HL-60/S4 (cell line): ENCODE results near the gene KSR1.

ENCODE experiments used
- in situ Hi-C: fragments of 300-500 bp; cut with MboI; formaldehyde crosslinking; loops from 2 replicates; pipeline ENCODE4 v1.14.3; 2022; ENCODE audit warnings: low sequenced_read_pairs

Gene KSR1

DNA sequence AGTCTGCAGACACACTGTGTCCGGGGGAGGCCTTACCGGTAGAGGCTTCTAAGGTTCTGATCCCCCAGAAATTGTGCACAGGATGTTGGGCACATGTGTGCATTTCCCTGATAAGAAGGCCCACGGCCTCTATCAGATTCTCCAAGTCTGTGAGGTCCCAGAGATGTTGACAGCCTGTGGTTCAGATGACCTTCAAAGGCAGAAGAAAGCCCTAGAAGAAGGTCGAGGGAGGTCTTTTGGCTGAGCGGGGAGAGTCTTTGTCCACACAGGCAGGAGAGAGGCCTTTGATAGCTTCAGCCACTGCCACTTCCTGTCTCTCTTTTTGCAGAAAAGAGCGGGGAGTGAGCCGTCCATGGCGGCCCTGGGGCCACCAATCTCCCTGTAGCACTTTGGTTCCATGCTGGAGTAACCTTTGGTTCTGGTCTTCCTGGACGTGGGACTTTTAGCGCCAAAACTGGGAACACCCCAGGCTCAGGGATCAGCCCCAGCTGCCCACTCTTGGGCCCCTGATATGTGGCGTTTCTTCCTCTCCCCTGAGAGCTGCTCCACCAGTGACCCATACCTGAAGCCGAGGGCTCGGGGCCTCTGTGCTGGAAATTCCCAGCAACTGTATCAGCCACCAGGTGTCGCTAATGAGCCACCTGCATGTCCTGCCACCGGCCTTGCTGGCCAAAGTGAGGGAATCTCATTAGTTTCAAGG, 146.6 kb downstream of the KSR1 start:
- in situ Hi-C loops, result loop anchor here (10.0 kb wide), 2 partner anchors 142 to 368 kb away; no protein-coding TSS in a partner anchor

GRCh38 chr17:27603421-27603770, 147.1 kb downstream of the KSR1 start:
- in situ Hi-C loops, result loop anchor here (10.0 kb wide), 2 partner anchors 141 to 369 kb away; no protein-coding TSS in a partner anchor

GRCh38 chr17:27603880-27604794, 147.9 kb downstream of the KSR1 start:
- in situ Hi-C loops, result loop anchor here (10.0 kb wide), 2 partner anchors 141 to 369 kb away; no protein-coding TSS in a partner anchor

DNA sequence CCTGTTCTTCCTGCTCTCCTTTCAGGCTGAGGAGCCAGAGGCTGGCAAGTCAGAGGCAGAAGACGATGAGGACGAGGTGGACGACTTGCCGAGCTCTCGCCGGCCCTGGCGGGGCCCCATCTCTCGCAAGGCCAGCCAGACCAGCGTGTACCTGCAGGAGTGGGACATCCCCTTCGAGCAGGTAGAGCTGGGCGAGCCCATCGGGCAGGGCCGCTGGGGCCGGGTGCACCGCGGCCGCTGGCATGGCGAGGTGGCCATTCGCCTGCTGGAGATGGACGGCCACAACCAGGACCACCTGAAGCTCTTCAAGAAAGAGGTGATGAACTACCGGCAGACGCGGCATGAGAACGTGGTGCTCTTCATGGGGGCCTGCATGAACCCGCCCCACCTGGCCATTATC, 149.2 kb downstream of the KSR1 start:
- in situ Hi-C loops, result loop anchor here (5.0 to 10.0 kb wide), 3 partner anchors 37 to 371 kb away; no protein-coding TSS in a partner anchor

DNA sequence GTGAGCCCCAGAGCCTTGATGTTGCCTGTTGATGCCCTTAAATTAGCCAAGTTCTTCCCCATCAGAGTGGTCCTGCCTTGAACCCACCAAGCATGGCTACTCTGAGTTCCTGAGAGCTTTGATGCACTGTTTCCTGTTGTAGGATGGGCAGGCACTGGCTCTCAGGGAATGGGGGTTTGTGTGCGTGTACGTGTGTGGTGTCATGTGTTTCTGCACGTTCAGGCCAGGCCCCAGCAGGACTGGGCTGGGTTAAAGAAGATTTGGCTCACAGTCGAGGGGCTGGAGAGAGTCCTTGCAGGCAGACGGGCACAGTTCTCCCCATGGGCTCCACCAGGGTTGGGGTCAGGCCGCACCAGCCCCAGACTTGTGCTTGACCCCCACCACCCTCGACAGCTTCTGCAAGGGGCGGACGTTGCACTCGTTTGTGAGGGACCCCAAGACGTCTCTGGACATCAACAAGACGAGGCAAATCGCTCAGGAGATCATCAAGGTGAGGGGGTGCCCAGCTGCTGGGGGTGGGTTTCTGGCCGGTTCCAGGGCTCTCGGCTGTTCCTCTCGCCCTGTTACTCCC, 151.4 kb downstream of the KSR1 start:
- in situ Hi-C loops, result loop anchor here (5.0 to 10.0 kb wide), 3 partner anchors 35 to 373 kb away; no protein-coding TSS in a partner anchor

DNA sequence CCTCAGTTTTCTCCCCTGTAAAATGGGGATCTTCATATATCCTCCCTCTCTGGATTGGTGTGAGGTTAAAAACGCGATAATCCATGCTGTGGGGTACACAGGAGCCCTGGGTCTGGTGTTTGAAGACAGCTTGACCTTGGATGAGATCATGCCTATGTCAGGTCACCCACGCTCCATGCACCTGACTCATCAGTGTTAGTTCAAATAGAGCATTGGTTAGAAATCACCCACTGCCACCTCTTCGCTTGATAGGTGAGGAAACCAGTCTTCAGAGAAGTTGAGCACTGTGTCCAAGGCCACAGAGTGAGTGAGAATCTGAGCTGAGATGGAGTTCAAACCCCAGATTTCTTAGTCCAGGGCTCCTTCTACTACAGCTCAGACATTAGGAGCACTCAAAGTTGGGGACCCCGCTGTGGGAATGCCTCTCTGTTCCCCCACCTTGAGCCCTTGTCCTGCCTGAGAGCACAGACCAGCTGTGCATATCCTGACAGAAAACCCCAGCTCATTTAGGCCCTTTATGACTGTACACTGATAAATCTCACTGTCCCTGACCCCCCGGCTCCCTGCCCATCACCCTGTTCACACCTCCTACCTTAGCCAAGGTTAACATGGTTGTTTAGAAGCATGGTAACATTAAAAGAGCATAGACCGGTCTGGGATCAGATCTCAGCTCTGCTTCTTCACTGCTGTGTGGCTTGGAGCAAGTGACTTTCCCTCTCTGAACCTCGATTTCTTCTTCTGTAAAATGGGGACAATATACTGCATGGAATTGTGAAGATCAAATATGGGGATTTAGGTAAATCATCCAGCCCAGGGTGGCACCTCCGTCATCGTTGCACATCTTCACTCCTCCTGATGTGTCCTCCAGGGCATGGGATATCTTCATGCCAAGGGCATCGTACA, 152.3 kb downstream of the KSR1 start:
- in situ Hi-C loops, result loop anchor here (5.0 to 10.0 kb wide), 3 partner anchors 34 to 374 kb away; no protein-coding TSS in a partner anchor

GRCh38 chr17:27609611-27610303, 153.5 kb downstream of the KSR1 start:
- in situ Hi-C loops, result loop anchor here (5.0 to 10.0 kb wide), 3 partner anchors 33 to 375 kb away; no protein-coding TSS in a partner anchor

DNA sequence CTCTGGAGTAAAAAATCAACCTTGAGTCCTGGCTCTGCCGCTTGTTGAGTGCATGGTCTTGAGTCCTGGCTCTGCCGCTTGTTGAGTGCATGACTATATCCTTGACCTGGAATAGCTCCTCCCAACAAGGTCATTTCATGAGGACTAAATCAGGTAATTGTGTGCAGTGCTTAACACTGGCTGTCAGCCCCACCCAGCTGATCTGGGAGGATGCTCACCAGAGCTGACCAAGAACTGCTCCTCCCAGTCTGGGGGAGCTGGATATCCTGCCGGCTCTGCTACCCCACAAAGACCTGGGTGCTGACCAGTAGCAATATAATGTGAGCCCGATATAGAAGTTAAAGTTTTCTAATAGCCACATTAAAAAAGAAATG, 154.0 kb downstream of the KSR1 start:
- in situ Hi-C loops, result no loop called here

- in situ Hi-C loops, result no loop called here
Measured at GRCh38 chr17:27612160-27612770, 156.0 kb downstream of the KSR1 start.

DNA sequence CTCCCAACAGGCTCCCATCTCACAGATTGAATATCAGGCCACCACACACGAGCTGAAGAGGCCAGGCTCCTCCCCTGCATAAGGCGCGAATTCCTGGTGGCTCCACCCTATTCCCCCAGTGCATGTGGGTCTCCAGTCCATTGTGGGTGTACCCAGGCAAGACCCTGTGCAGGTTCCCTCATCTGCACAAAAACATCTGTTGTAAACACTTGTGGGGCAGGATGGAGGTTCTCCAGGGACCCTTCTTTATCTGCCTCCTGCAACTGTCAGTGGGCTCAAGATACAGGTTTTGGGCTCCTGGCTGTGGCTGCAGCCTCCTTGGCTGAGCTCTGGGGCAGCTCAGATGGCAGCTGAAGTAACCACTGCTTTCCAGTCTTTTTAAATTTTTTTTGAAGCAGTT, 157.2 kb downstream of the KSR1 start:
- in situ Hi-C loops, result no loop called here

DNA sequence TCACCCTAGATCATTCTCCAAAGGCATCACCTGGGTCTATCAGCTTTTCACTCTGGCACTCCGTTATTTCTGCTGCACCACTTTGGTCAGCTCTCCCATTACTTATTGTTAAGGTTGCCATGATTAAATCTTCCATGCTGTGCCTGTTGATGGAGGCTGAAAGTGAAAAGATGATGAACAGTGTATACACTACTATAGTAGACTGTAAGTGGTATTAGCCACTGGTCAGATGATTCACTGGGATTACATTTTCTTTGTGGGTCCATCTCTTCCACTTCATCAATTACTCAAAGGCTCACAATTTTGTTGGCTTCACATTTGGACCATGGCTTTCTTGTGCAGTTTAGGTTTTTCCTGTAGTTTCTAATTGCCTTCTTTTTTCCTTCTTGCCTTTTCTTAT, 158.9 kb downstream of the KSR1 start:
- in situ Hi-C loops, result no loop called here

DNA sequence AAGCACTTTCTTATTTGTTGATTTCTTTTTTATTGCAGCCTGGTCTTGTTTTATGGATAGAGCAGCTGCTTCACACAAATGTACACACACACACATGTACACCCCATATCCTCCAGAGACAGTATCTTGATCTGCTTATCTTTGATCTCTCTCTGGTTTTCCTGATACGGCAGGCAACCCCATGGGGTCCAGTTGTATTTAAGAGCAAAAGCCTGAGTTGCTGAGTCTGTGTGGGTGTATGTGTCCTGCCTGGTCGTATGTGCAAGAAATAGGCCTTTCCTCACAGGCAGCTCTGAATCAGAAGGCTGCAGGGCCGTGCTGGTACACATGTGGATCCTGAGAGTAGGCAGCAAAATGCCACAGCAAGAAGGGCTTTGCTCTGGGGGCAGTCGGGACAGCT, 160.2 kb downstream of the KSR1 start:
- in situ Hi-C loops, result no loop called here

DNA sequence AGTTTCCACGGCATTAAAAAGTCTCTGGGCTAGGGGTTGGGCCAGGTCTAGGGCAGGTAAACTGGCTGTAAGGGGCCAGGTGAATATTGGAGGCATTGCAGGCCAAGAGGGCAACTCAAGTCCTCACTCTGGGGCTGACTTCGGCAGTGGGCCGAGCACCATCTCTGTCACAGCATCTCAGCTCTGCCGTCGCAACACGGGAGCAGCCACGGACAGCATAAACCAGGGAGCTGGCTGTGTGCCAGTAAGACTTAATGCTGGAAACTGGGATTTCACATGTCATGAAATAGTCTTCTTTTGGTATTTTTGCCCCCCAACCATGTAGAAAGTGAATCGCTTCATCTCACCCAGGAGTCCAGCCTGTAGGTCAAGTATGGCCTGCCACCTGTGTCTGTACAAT, 162.2 kb downstream of the KSR1 start:
- in situ Hi-C loops, result no loop called here

DNA sequence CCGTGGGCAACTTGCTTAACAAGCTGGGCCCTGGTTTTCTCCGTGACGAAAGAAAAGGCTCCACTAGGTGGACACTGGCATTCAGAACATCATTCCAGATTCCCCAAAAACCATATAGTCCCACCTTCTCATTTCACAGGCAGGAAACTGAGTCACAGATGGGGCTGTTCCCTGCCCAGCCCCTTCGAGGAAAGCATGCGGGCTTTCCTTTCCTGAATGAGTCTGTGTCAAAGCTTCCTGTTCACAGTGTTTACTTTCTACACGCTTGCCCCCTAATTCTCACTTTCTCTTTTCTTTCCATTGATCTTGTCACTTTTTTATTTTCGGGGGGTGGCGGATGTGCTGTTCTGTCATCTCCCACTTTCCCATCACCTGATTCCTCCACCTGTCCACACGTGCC, 164.5 kb downstream of the KSR1 start:
- in situ Hi-C loops, result no loop called here

DNA sequence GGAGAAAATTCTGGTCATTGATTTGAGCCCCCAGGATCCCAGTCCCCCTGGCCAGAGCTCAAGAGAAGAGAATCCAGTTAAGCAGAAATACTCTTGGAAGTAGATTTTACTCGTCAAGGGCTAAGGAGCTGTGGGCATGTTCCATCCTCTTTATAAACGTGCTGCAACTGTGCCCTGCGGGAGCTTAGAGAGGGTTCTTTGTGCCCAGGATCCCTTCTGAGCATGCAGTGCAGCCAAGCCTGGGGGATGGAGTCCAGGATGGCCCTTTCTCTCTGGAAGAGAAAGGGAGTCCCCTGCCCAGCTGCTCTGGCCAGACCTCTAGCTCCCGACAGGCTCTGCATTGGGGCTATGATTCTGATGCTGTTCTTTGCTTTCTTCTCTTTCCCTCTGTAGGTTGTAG, 165.3 kb downstream of the KSR1 start:
- in situ Hi-C loops, result no loop called here

- in situ Hi-C loops, result no loop called here
Measured at GRCh38 chr17:27621942-27622559, 165.8 kb downstream of the KSR1 start.

DNA sequence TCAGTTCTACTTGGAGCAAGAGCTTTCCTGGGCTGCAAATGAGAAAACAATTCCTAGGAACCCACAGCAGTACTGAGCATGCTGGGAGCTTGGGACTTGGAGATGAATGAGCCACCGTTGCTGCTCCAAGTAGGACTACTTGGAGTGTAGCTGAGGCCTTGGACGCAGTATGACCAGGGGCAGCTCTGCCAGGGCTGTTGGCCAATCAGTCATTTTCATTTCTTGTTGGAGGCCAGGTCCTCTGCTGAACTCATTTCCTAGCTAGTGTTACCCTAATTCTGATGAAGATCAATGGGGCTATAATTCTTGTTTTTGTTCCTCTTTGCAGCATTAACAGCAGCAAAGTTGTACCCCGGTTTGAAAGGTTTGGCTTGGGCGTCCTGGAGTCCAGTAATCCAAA, 166.7 kb downstream of the KSR1 start:
- in situ Hi-C loops, result no loop called here

DNA sequence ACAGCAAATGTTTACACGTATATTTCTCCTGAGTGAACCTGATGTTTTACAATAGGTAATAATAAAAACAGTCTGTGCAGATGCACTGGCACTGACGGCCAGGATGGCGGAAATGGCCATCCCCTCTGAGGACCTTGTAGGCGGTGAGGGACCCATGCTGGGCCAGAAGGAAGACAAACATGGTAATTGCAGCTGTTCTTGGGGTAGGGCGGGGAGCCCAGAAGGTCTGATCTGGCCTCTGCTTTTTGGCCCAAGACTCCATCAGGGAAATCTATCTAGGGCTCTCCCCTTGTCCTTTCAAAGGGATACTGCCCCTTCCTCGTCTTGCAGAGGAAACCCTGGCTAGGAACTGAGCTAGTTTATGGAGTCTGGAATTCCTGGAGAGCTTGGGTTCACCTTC, 167.4 kb downstream of the KSR1 start:
- in situ Hi-C loops, result no loop called here

- in situ Hi-C loops, result no loop called here
Measured at GRCh38 chr17:27624539-27624938, 168.3 kb downstream of the KSR1 start.
